ENCODE data around the gene ERP29.
"Not testable (repeated sequence)": the region's sequence is repeated elsewhere in the genome, so short reads cannot be mapped to it uniquely, and the experiment has no call there.

ERP29 gene

DNA sequence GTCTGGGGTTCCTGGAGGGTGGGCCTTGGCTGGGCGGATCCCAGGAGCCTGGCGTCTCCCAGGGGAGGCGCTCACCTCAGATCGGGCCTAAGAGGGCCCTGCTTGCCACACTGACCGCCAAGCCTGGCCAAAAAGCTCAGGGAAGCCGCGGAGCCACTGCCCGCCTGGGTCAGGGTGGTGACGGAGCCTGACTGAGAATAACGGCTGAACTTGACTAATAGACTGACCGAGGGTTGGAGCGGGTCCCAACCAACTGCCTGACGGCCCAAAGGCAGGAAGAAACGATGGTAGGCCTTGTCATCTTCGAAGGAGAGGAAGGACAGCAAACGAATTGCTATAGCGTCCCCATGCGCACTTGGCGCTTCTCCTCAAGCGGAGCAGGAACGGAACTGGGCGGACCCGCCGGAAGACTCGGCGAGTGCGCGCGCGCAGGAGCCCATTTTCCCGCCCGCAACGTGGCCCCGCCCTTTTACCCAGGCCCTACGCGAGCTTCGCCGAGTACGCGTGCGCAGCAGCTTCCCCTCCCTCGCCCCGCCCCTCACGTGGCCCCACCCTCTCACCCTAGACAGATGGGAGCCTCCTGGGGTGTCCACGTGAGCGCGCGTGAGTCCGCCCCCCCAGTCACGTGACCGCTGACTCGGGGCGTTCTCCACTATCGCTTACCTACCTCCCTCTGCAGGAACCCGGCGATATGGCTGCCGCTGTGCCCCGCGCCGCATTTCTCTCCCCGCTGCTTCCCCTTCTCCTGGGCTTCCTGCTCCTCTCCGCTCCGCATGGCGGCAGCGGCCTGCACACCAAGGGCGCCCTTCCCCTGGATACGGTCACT, at the start of gene ERP29, which contains the start of gene TMEM116:
Gene ERP29 (plus strand): TSS at position 652 of the 826 bp plus-strand sequence. CDS start 40 bp downstream, at position 692.
Gene TMEM116 (minus strand): TSS at position 391 of the 826 bp plus-strand sequence. CDS start 7,895 bp downstream, outside the sequence.
- DNase-seq = peak; percentile 94

DNA sequence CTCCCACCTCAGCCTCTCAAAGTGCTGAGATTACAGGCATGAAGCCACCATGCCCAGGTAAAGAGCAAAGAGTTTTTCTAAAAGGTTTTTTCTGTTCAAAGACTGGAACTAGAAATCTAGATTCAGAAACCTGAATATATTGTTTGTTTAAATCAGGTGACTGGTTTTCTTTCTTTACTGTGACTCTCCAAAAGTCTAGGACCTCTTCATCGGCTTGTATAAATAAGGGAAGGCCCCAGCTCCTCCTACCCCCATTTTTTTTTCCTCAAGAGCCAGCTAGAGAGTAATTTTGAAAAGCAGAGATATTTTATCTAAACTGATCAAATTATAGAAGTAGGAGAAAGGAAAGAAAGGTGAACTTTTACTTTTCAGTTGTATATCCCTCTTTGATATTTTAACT, 48.3 kb upstream of the ERP29 start:
- no peak for DNase-seq

DNA sequence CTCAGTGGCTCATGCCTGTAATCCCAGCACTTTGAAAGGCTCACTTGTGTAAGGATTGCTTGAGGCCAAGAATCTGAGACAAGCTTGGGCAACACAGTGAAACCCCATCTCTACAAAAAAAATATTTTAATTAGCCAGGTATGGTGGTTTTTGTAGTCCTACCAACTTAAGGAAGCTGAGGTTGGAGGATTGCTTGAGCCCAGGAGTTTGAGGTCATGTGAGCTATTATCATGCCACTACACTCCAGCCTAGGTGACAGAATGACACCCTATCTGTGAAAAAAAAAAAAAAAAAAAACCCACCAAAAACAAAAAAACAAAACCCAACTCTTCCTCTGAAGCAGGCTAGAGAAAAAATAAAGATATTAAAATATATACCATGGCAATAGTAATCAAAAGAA, 41.4 kb upstream of the ERP29 start:
- DNase-seq = no peak

DNA sequence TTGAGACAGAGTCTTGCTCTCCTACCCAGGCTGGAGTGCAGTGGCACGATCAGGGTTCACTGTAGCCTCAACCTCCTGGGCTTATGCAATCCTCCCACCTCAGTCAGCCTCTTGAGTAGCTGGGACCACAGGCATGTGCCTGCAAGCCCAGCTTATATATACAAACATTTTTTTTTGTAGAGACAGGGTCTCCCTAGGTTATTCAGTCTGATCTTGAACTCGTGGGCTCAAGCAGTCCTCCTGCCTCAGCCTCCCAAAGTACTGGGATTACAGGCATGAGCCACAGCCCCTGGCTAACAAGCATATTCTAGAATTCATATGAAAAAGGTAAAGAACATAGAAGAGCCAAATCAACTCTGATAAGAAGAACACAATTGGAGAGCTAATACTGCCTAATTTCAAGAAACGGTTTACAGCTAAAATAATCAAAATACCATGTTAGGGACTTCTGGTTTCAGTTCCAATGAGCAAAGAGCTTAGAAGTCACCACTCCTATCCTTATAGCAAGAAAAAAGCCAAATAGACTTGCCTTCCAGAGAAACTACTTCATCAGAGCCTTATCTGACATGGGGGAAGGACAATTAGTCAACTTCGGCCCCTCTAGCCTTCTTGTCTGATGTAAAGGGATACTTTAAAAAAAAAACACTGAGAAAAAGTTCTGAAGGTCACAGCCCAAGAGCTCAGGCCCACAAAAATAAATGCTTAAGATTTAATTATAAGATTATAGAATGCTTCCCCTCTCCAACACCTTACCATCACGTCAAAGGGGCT, 37.9 kb upstream of the ERP29 start:
- no peak for DNase-seq

DNA sequence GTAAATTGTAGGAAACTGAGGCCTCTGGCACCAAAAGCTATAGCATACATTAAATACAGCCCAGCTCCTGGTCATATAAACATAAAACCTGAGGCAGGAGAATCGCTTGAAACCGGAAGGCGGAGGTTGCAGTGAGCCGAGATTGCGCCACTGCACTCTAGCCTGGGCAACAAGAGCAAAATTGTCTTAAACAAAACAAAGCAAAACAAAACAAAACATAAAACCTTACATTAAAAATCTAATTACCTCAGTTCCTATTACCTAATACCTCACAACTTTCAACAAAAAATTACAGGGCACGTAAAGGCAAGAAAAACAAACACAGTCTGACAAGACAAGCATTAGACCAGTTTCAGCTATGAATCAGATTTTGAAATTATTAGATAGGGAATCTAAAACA, 36.9 kb upstream of the ERP29 start:
- DNase-seq = no peak

DNA sequence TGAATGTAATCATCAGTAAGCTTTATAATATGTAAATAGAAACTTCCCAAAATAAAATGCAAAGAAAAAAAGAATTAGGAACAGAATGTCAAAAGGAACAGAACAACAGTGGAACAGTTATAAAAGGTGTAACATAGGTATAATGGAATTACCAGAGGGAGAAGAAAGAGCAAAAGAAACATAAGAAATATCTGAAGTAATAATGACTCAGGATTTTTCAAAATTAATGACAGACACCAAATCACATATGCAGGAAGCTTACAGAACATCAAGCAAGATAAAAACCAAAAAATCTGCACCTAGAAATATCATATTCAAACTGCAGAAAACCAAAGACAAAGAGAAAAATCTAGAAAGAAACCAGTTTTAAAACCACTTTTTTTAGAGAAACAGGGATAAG, 36.4 kb upstream of the ERP29 start:
- DNase-seq = no peak

DNA sequence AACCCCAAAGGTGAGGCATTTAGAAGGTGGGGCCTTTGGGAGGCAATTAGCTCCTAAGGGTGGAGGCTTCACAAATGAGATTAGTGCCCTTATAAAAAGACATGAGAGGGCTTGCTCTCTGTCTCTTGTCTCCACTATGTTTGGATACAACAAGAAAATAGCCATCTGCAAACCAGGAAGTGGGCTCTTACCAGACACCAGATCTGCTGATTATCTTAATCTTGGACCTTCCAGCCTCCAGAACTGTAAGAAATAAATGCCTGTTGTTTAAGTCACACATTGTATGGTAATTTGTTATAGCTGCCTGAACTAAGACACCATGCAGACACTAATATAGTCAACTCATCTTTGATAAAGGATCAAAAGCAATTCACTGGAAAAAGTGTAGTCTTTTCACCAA, 34.7 kb upstream of the ERP29 start:
- DNase-seq = no peak

DNA sequence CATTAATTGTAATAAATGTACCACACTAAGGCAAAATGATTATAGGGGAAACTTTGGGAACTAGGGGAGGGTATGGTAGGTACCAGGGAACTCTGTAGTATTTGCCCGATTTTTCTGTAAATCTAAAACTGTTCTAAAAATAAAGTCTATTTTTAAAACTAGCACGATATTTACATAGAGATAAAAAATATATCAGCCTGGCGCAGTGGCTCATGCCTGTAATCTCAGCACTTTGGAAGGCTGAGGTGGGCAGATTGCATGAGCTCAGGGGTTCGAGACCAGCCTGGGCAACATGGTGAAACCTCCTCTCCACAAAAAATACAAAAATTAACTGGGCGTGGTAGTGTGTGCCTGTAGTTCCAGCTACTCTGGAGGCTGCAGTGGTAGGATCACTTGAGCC, 32.6 kb upstream of the ERP29 start:
- no peak for DNase-seq

DNA sequence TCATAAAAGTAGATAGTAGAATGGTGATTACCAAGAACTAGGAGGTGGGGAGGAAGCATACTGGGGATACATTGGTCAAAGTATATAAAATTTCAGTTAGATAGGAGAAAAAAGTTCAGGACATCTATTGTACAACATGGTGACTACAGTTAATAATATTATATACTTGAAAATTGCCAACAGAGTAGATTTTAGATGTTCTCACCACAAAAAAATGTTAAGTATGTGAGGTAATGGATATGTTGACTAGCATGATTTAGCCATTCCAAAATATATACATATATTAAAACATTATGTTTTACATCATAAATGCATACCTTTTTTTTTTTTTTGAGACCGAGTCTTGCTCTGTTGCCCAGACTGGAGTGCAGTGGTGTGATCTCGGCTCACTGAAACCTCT, 31.2 kb upstream of the ERP29 start:
- no peak for DNase-seq

DNA sequence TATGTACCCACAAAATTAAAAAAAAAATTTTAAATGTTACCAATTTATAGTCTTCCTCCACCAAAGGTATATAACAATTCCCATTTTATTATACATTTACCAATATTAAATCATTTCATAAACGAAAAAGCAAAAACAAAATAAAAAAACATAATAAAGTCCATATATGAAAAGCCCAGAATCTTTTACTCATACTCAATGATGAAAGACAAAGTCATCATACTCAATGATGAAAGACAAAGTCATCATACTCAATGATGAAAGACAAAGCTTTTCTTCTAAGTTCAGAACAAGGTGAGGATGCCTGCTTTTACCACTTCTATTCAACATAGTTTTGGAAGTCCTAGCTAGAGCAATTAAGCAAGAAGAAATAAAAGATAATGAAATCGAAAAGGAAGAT, 28.4 kb upstream of the ERP29 start:
- no peak for DNase-seq

DNA sequence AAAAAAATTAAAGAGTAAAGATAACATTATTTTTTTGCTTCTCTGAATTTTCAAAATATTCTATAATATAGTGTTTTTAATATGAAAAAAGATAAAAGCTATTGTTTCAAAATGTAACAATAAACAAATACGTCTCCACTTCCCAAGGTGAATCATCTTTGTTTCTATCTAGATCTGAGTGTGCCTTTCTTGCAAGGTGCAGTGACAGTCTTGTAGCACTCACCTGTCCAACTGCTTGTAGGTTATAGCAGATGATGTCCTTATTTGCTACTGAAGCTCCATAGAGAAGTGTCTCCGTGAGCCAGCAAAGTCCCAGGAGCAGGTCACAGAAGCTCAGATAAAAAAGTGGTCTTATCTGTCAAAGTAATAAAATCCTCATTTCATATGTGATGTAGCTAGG, 21.7 kb upstream of the ERP29 start:
- no peak for DNase-seq

DNA sequence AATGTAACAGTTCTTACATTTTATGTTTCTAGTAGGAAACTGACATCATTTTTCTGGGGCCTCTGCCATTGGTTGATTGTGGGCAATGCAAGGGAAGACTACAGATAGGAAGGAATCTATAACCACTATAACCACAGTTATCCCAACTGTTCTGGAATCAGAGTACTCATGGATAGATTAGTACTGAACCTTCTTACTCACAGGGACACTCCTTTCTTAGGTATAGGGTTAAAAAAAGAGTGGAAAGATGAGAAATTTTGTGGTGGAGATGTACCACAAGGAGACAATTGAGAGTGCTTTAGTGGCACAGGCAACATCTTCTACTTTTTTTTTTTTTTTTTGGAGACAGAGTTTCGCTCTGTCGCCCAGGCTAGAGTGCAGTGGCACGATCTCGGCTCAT, 21.3 kb upstream of the ERP29 start:
- no peak for DNase-seq

DNA sequence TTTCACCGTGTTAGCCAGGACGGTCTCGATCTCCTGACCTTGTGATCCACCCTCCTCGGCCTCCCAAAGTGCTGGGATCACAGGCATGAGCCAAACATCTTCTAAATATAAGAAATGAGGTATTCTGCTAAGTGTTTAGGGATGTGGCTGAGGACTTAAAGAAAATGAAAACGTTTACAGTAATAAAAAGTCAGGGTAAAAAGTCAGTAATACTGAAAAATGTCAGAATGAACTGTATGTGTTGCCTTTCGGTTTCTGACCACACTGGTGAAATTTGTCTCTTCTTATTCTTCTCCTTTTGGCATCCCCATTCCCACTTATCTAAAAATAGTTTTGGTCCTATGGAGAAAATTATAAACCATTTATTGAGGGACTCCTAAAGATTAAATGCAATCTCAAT, 20.8 kb upstream of the ERP29 start:
- DNase-seq = no peak

DNA sequence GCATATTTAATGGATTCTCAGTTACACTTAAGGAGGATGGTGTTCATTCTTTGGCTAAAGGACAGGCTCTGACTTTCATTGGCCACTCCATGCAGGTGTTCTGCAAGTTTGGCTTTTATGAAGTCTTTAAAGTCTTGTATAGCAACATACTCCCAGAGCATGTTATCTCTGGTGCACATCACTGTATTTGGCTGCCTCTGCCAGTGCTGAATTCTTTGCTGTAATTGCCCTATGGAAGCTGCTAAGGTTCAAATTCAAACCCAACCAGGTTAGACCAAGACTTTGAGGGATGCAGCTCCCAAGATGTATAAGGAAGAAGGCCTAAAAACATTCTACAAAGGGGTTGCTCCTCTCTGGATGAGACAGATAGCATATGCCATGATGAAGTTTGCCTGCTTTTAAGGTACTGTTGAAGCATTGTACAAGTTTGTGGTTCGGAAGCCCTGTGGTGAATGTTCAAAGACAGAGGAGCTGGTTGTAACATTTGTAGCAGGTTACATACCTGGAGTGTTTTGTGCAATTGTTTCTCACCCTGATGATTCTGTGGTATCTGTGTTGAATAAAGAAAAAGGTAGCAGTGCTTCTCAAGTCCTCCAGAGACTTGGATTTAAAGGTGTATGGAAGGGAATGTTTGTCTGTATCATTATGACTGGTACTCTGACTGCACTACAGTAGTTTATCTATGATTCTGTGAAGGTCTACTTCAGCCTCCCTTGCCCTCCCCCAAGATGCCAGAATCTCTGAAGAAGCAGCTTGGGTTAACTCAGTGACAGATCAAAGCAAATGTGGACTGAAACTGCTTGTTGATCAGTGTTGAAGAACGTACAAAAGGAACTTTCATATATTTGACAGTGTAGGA, 19.7 kb upstream of the ERP29 start:
- no peak for DNase-seq

DNA sequence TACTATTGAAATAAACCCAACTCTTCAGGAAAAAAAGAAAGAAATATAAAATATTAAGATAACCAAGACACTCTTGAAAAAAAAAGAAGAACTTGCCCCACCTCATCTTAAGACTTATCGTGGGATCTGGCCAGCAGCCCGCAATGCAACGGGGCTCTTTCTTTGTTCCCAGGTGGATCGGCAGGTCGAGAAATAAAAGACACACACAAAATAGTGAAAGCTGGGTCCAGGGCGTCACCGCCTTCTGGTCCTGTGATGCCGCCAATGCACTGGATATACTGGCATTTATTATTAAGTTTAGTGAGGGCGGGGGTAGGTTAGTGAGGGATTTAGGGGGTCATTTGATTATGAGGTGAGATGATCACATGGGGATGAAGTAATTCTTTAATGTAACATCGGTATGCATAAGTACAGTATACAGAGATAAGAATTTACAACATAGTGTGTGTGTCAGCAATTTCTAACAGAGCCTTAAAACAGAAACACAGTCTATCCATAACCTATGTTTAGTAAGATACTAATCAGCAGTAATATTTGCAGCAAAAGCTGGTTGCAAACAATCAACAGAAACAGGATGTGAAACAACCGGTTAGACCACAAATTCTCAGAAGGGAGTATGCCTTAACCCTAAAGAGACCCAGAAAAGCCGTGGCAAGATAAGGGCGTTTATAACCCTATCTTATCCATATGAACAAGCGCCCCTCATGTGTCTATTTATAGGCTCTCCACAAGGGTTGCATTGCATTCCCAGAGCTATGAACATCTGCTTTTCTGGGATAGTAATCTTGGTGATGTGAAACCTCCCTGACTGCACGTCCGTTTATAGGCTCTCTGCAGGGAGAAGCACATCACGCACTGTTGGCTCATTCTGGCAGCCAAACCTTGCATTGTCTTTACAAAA, 18.8 kb upstream of the ERP29 start:
- DNase-seq = not testable (repeated sequence)

DNA sequence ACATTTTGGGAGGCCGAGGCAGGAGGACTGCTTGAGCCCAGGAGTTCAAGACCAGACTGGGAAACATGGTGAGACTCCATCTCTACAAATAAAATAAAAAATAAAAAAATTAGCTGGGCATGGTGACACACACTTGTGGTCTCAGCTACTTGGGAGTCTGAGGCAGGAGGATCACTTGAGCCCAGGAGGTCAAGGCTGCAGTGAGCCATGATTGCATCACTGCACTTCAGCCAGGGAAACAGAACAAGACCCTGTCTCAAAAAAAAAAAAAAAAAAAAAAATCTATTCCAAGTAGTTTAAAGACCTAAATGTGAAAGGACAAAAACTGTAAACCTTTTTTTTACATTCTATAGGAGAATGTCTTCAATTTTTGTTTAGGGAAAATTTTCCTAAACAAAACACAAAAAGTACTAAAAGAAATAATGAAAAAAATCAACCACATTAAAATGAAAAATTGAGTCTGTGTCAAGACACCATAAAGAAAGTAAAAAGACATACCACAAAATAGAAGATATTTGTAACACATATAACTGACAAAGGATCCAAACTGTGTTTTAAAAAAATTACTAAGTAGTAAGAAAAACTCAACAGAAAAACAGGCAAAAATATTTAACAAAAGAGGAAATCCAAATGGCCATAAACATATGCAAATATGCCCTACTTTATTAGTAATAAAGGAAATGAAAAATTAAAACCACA, 17.3 kb upstream of the ERP29 start:
- DNase-seq = no peak

DNA sequence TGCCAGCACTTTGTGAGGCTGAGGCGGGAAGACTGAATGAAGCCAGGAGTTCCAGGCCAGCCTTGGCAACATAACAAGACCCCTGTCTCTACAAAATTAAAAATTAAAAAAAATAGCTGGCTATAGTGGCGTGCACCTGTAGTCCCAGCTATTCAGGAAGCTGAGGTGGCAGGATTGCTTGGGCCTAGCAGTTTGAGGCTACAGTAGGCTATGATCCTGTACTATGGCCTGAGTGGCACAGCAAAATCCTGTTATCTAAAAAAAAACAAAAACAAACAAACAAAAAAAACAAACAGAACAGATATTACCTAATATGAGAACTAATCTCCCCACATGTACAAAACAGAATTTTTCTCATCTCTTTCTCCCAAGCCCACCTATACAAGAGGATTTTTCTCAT, 15.9 kb upstream of the ERP29 start:
- DNase-seq = no peak

DNA sequence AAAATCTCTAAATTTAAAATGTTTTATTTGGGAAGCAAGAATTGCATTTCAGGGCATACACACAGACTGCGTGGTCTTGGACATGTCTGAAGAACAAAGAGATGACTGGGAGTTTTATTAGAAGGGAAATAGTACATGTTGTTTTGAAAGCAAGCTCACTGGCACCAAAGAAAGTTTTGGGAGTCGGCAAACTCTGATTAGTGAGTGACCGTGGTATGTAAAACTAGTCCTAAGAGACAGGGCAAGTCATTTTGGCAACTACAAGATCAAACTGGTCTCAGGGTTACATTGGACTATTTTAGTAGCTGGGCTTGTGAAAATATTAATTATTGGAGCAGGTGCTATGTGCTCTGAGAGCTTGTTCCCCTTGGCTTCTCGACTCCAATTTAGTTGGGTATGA, 15.2 kb upstream of the ERP29 start:
- no peak for DNase-seq

DNA sequence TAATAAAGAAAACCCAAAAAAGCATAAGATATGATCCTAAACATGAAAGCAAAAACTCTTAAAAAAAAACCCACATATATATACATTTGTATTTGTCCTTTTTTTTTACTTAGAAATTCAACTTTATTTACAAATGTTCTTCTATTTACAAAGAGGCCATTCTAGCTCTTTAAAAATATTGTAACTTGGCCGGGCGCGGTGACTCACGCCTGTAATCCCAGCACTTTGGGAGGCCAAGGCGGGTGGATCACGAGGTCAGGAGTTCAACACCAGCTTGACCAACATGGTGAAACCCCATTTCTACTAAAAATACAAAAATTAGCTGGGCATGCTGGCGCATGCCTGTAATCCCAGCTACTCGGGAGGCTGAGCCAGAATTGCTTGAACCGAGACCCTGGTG, 14.1 kb upstream of the ERP29 start:
- not testable (repeated sequence) for DNase-seq

DNA sequence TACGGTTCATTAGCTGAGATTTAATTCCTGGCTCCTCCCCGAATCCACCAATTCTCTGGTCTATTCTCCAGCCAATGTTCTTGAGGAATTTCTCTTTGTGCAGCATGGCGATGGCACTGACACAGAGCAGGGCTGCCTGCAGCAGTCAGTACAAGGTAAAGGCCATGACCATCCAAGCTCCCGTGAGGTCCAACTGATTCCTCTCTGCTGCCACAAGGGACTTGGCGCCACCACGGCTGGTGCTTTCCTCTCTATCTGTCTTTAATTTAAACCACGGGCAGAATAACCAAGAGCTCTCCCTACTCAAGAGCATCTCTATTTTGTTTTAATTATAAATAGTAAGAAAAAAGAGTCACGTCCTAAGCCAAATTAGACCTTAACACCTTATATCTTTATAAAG, 12.4 kb upstream of the ERP29 start:
- DNase-seq = no peak

DNA sequence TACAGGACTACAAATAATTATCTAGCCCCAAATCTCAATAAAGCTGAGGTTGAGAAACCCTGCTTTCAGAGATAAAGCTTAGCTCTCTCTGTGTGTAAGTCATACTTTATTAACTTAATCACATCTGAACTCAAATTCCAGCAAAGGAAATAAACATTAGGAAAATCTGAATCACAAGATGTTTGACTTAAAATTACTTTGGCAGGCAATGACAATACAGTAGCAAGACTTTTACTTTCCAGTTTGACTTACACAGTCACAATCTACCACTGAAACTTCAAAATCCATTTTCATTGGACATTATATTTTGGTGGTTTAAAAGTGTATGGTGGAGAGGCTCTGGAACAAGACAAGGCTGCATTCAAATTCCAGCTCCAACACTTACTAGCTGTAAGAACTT, 11.7 kb upstream of the ERP29 start:
- no peak for DNase-seq

DNA sequence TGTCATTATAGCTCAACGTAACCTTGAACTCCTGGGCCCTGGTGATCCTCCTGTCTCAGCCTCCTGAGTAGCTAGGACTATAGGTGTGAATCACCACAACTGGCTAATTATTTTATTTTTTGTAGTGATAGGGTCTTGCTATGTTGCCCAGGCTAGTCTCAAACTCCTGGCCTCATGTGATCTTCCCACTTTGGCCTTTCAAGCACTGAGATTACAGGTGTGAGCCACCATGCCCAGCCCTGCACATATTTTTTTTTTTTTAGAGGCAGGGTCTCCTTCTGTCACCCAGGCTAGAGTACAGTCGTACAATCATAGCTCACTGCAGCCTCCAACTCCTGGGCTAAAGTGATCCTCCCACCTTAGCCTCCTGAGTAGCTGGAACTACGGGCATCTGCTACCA, 9.2 kb upstream of the ERP29 start:
- no peak for DNase-seq

Measured in GF-D8 (cell line).